GM13976 (cell line): ENCODE measurements around the gene TF.

ENCODE experiments used
- DNase-seq: peaks from one replicate; pipeline ENCODE4 v3.0.0; 2012; ENCODE audit warnings: low spot score
- CTCF ChIP-seq: IDR thresholded peaks from 2 replicates; pipeline ENCODE4 v1.5.1; 2012; ENCODE audit warnings: borderline replicate concordance, mild to moderate bottlenecking; ENCODE audit not compliant: insufficient read depth; ENCODE audit errors: extremely low read depth, missing control alignments, control extremely low read depth
- in situ Hi-C: fragments of 300-500 bp; cut with MboI; formaldehyde crosslinking; loops from one replicate; pipeline ENCODE4 v1.12.0; 2022; ENCODE audit warnings: low sequenced_read_pairs, mixed read lengths, inconsistent platforms; ENCODE audit not compliant: unreplicated experiment

TF gene

GRCh38 chr3:133745981-133746711 is at the start of gene TF:
Gene TF (plus strand): TSS chr3:133746393. CDS start chr3:133746441, 48 bp downstream.
- DNase-seq: no peak
- TF ChIP-seq CTCF: no peak
- in situ Hi-C loops: no loop called here

- DNase-seq: no peak
- no peak for TF ChIP-seq CTCF
- in situ Hi-C loops: no loop called here
These were observed 48.2 kb upstream of the TF start for GRCh38 chr3:133697960-133698359.

GRCh38 chr3:133699467-133699866 is 46.7 kb upstream of the TF start:
- in situ Hi-C loops: no loop called here
- no peak for DNase-seq
- TF ChIP-seq CTCF: no peak

GRCh38 chr3:133699903-133700302 is 46.3 kb upstream of the TF start:
- TF ChIP-seq CTCF: no peak
- no peak for DNase-seq
- in situ Hi-C loops: no loop called here

- in situ Hi-C loops: no loop called here
- TF ChIP-seq CTCF: no peak
- DNase-seq: no peak
These were observed 45.8 kb upstream of the TF start for GRCh38 chr3:133700351-133700750.

DNA sequence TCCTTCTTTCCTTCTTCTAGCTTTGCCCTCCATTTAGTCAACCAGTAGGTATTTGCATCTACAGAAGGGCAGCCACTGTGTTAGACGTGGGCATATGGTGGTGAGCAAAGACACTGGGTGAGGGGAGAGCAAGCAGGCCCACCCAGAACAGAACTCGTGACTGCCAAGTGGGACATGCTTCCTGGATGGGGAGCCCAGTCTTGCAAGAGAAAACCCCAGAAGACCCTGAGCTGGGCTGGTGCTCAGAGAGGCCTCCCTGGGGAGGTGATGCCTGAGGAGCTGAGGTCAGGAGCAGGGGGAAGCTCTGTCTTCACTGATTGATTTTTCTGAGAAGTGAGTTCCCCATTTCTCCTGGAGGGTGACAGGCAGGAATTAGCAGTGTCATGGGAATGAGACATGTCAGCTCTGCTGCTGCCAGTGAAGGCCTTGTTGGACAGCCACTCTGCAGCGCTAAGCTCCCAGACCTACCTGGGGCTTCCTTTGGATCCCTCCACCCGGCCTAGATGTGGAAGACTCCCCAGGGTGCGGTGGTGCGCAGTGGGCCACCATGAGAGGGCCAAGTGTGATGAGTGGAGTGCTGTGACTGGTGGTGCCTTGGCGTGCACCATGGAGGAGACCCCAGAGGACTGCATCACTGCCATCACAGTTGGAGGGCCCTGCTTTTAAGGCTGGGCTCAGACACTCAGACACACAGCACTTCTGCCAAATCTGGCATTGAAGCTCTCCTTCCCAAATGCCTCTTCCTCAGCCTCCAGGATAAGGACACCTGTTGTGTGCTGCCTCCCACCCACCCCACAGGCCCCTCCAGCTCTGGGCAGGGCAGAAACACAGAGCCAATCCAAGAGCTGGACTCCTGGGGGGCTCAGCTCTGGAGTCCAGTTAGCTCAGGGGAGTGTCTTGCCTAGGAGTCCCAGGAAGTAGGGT is 44.5 kb upstream of the TF start:
- no peak for TF ChIP-seq CTCF
- no peak for DNase-seq
- in situ Hi-C loops: no loop called here
